H9 (cell line): ENCODE results near the gene AP2A2. TPM values are rescaled to one million over a fixed set of nuclear protein-coding genes. Genes with fewer than 3 reads are reported as not detected.

Source experiments
- DNase-seq: peaks from one replicate; pipeline ENCODE4 v3.0.0-alpha.2; 2017
- H2AFZ ChIP-seq: one replicate; pipeline ENCODE4 v1.6.1; 2013; ENCODE audit warnings: mild to moderate bottlenecking, low read length, control low read depth, moderate library complexity
- H2AK5ac ChIP-seq: 2 replicates; pipeline ENCODE4 v1.6.1; 2013; ENCODE audit warnings: low read length, control low read depth, mixed read lengths; ENCODE audit not compliant: insufficient read length
- H2BK120ac ChIP-seq: one replicate; pipeline ENCODE4 v1.6.1; 2013; ENCODE audit warnings: low read depth, mild to moderate bottlenecking, low read length, control low read depth, inconsistent platforms; ENCODE audit not compliant: poor library complexity, severe bottlenecking
- H2BK12ac ChIP-seq: 2 replicates; pipeline ENCODE4 v1.6.1; 2013; ENCODE audit warnings: low read length, control low read depth, mixed read lengths, low read depth; ENCODE audit not compliant: insufficient read length
- H2BK15ac ChIP-seq: 2 replicates; pipeline ENCODE4 v1.6.1; 2013; ENCODE audit warnings: low read depth, low read length, control low read depth
- H2BK20ac ChIP-seq: one replicate; pipeline ENCODE4 v1.6.1; 2013; ENCODE audit warnings: low read depth, mild to moderate bottlenecking, low read length, control low read depth, inconsistent platforms; ENCODE audit not compliant: poor library complexity, severe bottlenecking
- H2BK5ac ChIP-seq: 2 replicates; pipeline ENCODE4 v1.6.1; 2013; ENCODE audit warnings: low read length, control low read depth, mixed read lengths; ENCODE audit not compliant: insufficient read length
- H3K14ac ChIP-seq: 2 replicates; pipeline ENCODE4 v1.6.1; 2013; ENCODE audit warnings: low read length, control low read depth; ENCODE audit not compliant: insufficient read depth
- H3K18ac ChIP-seq: 2 replicates; pipeline ENCODE4 v1.6.1; 2013; ENCODE audit warnings: low read depth, mild to moderate bottlenecking, mixed read lengths, low read length, control low read depth; ENCODE audit not compliant: insufficient read length
- H3K23ac ChIP-seq: 2 replicates; pipeline ENCODE4 v1.6.1; 2013; ENCODE audit warnings: low read length, control low read depth, mixed read lengths, low read depth; ENCODE audit not compliant: insufficient read length
- H3K23me2 ChIP-seq: 2 replicates; pipeline ENCODE4 v1.6.1; 2013; ENCODE audit warnings: low read depth, mild to moderate bottlenecking, mixed read lengths, low read length, control low read depth; ENCODE audit not compliant: insufficient read length, poor library complexity, severe bottlenecking
- H3K27ac ChIP-seq: 2 replicates; pipeline ENCODE4 v1.5.1; 2013; ENCODE audit warnings: low read length, control low read depth, mixed read lengths, low read depth; ENCODE audit not compliant: insufficient read length
- H3K27me3 ChIP-seq: 2 replicates; pipeline ENCODE4 v1.6.1; 2013; ENCODE audit warnings: low read length, control low read depth, inconsistent platforms; ENCODE audit not compliant: insufficient read depth
- H3K4ac ChIP-seq: 2 replicates; pipeline ENCODE4 v1.6.1; 2013; ENCODE audit warnings: low read depth, mild to moderate bottlenecking, control low read depth, inconsistent platforms, low read length, moderate library complexity
- H3K4me1 ChIP-seq: 2 replicates; pipeline ENCODE4 v1.6.1; 2013; ENCODE audit warnings: low read length, control low read depth, inconsistent platforms; ENCODE audit not compliant: insufficient read depth
- H3K4me2 ChIP-seq: 2 replicates; pipeline ENCODE4 v1.6.1; 2013; ENCODE audit warnings: low read length, control low read depth, mixed read lengths; ENCODE audit not compliant: insufficient read length, insufficient read depth
- H3K56ac ChIP-seq: 2 replicates; pipeline ENCODE4 v1.6.1; 2013; ENCODE audit warnings: low read depth, mild to moderate bottlenecking, mixed read lengths, low read length, control low read depth; ENCODE audit not compliant: insufficient read length
- H3K79me1 ChIP-seq: 2 replicates; pipeline ENCODE4 v1.6.1; 2013; ENCODE audit warnings: low read depth, mild to moderate bottlenecking, moderate library complexity, low read length, control low read depth, inconsistent platforms; ENCODE audit not compliant: insufficient read depth, poor library complexity, severe bottlenecking
- H3K79me2 ChIP-seq: 2 replicates; pipeline ENCODE4 v1.6.1; 2013; ENCODE audit warnings: low read length, control low read depth, inconsistent platforms; ENCODE audit not compliant: insufficient read depth
- H3K9ac ChIP-seq: 2 replicates; pipeline ENCODE4 v1.6.1; 2013; ENCODE audit warnings: low read length, control low read depth, mixed read lengths; ENCODE audit not compliant: insufficient read length; ENCODE audit errors: extremely low read depth
- H3K9me3 ChIP-seq: one replicate; pipeline ENCODE4 v1.6.1; 2013; ENCODE audit warnings: low read depth, low read length, inconsistent platforms; ENCODE audit not compliant: control insufficient read depth
- H3T11ph ChIP-seq: one replicate; pipeline ENCODE4 v1.6.1; 2013; ENCODE audit warnings: mild to moderate bottlenecking, low read length, control low read depth, inconsistent platforms
- H4K20me1 ChIP-seq: one replicate; pipeline ENCODE4 v1.6.1; 2013; ENCODE audit not compliant: control insufficient read depth, insufficient read length, insufficient read depth
- H4K5ac ChIP-seq: 2 replicates; pipeline ENCODE4 v1.6.1; 2013; ENCODE audit warnings: low read depth, mild to moderate bottlenecking, mixed read lengths, low read length, control low read depth; ENCODE audit not compliant: insufficient read length
- H4K8ac ChIP-seq: replicated peaks from 2 replicates; pipeline ENCODE4 v1.6.1; 2013; ENCODE audit warnings: low read length, control low read depth, mixed read lengths, low read depth; ENCODE audit not compliant: insufficient read length
- H4K91ac ChIP-seq: 2 replicates; pipeline ENCODE4 v1.6.1; 2013; ENCODE audit warnings: low read depth, mild to moderate bottlenecking, moderate library complexity, mixed read lengths, low read length, control low read depth; ENCODE audit not compliant: insufficient read length
- H3K27ac Mint-ChIP-seq, 3 experiments: 2 replicates in 2 of 3; 3 replicates in 1 of 3; pipeline ENCODE4 v1.8.0; 2020 to 2021; ENCODE audit warnings: mixed read lengths in 3 of 3, mild to moderate bottlenecking in 1 of 3, moderate library complexity in 1 of 3
- H3K27me3 Mint-ChIP-seq: 2 replicates; pipeline ENCODE4 v1.8.0; 2021; ENCODE audit warnings: low read depth, mild to moderate bottlenecking, moderate library complexity, mixed read lengths
- H3K36me3 Mint-ChIP-seq, 3 experiments: 2 replicates in 2 of 3; 3 replicates in 1 of 3; pipeline ENCODE4 v1.8.0; 2020 to 2021; ENCODE audit warnings: low read depth in 3 of 3, mixed read lengths in 3 of 3; ENCODE audit not compliant: insufficient read depth in 1 of 3
- H3K4me1 Mint-ChIP-seq, 2 experiments: 2 replicates each; pipeline ENCODE4 v1.8.0; 2020; ENCODE audit warnings: mixed read lengths in 2 of 2
- H3K4me3 Mint-ChIP-seq, 2 experiments: 2 replicates in 1 of 2; 3 replicates in 1 of 2; pipeline ENCODE4 v1.8.0; 2020 to 2021; ENCODE audit warnings: mild to moderate bottlenecking in 2 of 2, mixed read lengths in 2 of 2, moderate library complexity in 1 of 2
- H3K9me3 Mint-ChIP-seq, 2 experiments: 2 replicates in 1 of 2; 3 replicates in 1 of 2; pipeline ENCODE4 v1.8.0; 2020; ENCODE audit warnings: mild to moderate bottlenecking in 2 of 2, mixed read lengths in 2 of 2, moderate library complexity in 1 of 2
- WGBS: extraction: QIAGEN DNeasy Blood & Tissue Kit; methylation state at CpG from one replicate; pipeline ENCODE4 v1.1.7; 2013; ENCODE audit warnings: missing lambda C conversion rate, low lambda C conversion rate, mixed read lengths; ENCODE audit not compliant: insufficient read length; ENCODE audit errors: extremely low coverage; 5-methylcytosine and 5-hydroxymethylcytosine counted together
- total RNA-seq: library from RNA; stranded (reverse); gene quantifications from 2 replicates; pipeline ENCODE4 v1.2.1, GENCODE V29; 2021
- TF ChIP-seq, protein P1 (sequence below): fragments of 200-600 bp; sonication (generic); conservative IDR thresholded peaks from 3 replicates; pipeline ENCODE4 v1.8.0; 2021; ENCODE audit warnings: antibody characterized with exemption, mild to moderate bottlenecking

Gene AP2A2
- total RNA-seq, 1 experiment from 2014 or later, result 53.7 TPM

- Histone ChIP-seq H2BK120ac (no peak overlapping the region), H3K79me2 (no peaks in the 10 kb centered on the region), H3K4ac (no peak overlapping the region), H3K9me3 (no peaks in the 10 kb centered on the region), H3K79me1 (no peaks in the 10 kb centered on the region), H2BK15ac (no peak overlapping the region), H4K8ac (no peak overlapping the region), H3K27ac (no peak overlapping the region), H2BK12ac (no peak overlapping the region), H4K5ac (no peak overlapping the region), H3K27me3 (no peaks in the 10 kb centered on the region), H3K18ac (no peak overlapping the region), H3T11ph (no peak overlapping the region), H3K4me2 (no peak overlapping the region), H4K91ac (no peak overlapping the region), H2BK20ac (no peak overlapping the region), H3K23ac (no peak overlapping the region), H2BK5ac (no peak overlapping the region), H3K56ac (no peak overlapping the region), H2AK5ac (no peak overlapping the region), H2AFZ (no peak overlapping the region), H3K9ac (no peak overlapping the region), H3K4me1 (no peaks in the 10 kb centered on the region), H3K23me2 (no peaks in the 10 kb centered on the region), H4K20me1 (no peaks in the 10 kb centered on the region), H3K14ac (no peak overlapping the region; the same call in 1 of the 2 replicates)
- Mint-ChIP-seq H3K36me3 (peaks cover 27 to 71% (median 66%) of the 10 kb centered on the region in 3 experiments), H3K27ac (peak overlapping the region in 2 of 3 experiments; percentile 57 to 62; a peak in 2 of 7 replicates), H3K9me3 (peaks cover 0 to 6% of the 10 kb centered on the region in 2 experiments; a peak in 2 of 5 replicates), H3K27me3 (no peaks in the 10 kb centered on the region; the same call in 1 of the 2 replicates), H3K4me3 (no peak overlapping the region; a peak in 1 of 5 replicates), H3K4me1 (peaks cover 3% of the 10 kb centered on the region in 2 experiments; a peak in 2 of 4 replicates)
- TF ChIP-seq, protein P1, sequence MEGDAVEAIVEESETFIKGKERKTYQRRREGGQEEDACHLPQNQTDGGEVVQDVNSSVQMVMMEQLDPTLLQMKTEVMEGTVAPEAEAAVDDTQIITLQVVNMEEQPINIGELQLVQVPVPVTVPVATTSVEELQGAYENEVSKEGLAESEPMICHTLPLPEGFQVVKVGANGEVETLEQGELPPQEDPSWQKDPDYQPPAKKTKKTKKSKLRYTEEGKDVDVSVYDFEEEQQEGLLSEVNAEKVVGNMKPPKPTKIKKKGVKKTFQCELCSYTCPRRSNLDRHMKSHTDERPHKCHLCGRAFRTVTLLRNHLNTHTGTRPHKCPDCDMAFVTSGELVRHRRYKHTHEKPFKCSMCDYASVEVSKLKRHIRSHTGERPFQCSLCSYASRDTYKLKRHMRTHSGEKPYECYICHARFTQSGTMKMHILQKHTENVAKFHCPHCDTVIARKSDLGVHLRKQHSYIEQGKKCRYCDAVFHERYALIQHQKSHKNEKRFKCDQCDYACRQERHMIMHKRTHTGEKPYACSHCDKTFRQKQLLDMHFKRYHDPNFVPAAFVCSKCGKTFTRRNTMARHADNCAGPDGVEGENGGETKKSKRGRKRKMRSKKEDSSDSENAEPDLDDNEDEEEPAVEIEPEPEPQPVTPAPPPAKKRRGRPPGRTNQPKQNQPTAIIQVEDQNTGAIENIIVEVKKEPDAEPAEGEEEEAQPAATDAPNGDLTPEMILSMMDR, result no peak
- DNase-seq, result no peak
- no CpG with 5 or more reads among the region's 12 CpGs for WGBS
Measured at GRCh38 chr11:991034-991433, 65.4 kb downstream of the AP2A2 start.
